ENCODE results near the gene MMP17. TPM values are rescaled to one million over a fixed set of nuclear protein-coding genes. Genes with fewer than 3 reads are reported as not detected.
A peak's percentile ranks its signal among the peaks of the same experiment; 100 is the strongest.

Gene MMP17
- total RNA-seq, 2 donors from 2014 or later = 10.9 to 12.0 TPM

- Histone ChIP-seq H3K4me3 (ENCODE audit: low read length) (peak overlapping the region; percentile 73), H3K27me3 (ENCODE audit: control insufficient read depth, insufficient read depth, low read length, poor library complexity, severe bottlenecking) (peaks cover 29% of the 10 kb centered on the region), H3K9ac (ENCODE audit: extremely low read depth, low read length, poor library complexity, severe bottlenecking) (peak overlapping the region; percentile 15), H3K4me1 (ENCODE audit: control insufficient read depth, insufficient read depth, low read length) (no peaks in the 10 kb centered on the region), H3K9me3 (ENCODE audit: control insufficient read depth, low read length) (no peaks in the 10 kb centered on the region), H3K27ac (ENCODE audit: low read depth, low read length) (peak overlapping the region; percentile 72), H3K36me3 (ENCODE audit: control insufficient read depth, insufficient read depth, low read length) (no peaks in the 10 kb centered on the region)
- DNase-seq = peak; percentile 77
- TF ChIP-seq CTCF (conservative IDR thresholded peaks at IDR 0.05) = no peak
- Mint-ChIP-seq H3K27me3 (ENCODE audit: insufficient read depth) (peaks cover 40% of the 10 kb centered on the region), H3K27ac (no peak overlapping the region), H3K4me1 (peaks cover 2% of the 10 kb centered on the region), H3K4me3 (peak overlapping the region; percentile 55), H3K36me3 (ENCODE audit: low read depth) (no peaks in the 10 kb centered on the region), H3K9me3 (no peaks in the 10 kb centered on the region)
- 18 to 35% methylated on average over 20 to 33 of the region's 33 CpGs for WGBS, 2 experiments (ENCODE audit: insufficient coverage in 1 of 2, insufficient read length in 1 of 2)
Observed at GRCh38 chr12:131830914-131831571, 2.9 kb downstream of the MMP17 start.

GRCh38 chr12:131831635-131832041 is 3.4 kb downstream of the MMP17 start:
- H3K9me3 Mint-ChIP-seq = no peaks in the 10 kb centered on the region
- Histone ChIP-seq H3K27me3 (ENCODE audit: control insufficient read depth, insufficient read depth, low read length, poor library complexity, severe bottlenecking) (peaks cover 29% of the 10 kb centered on the region), H3K9me3 (ENCODE audit: control insufficient read depth, low read length) (no peaks in the 10 kb centered on the region), H3K36me3 (ENCODE audit: control insufficient read depth, insufficient read depth, low read length) (no peaks in the 10 kb centered on the region), H3K27ac (ENCODE audit: low read depth, low read length) (no peak overlapping the region), H3K9ac (ENCODE audit: extremely low read depth, low read length, poor library complexity, severe bottlenecking) (no peak overlapping the region), H3K4me3 (ENCODE audit: low read length) (no peak overlapping the region), H3K4me1 (ENCODE audit: control insufficient read depth, insufficient read depth, low read length) (no peaks in the 10 kb centered on the region)
- peaks cover 34% of the 10 kb centered on the region for H3K27me3 Mint-ChIP-seq (ENCODE audit: insufficient read depth)
- peaks cover 2% of the 10 kb centered on the region for H3K4me1 Mint-ChIP-seq
- H3K27ac Mint-ChIP-seq = no peak overlapping the region
- no peaks in the 10 kb centered on the region for H3K36me3 Mint-ChIP-seq (ENCODE audit: low read depth)
- H3K4me3 Mint-ChIP-seq = no peak overlapping the region
- no peak for TF ChIP-seq CTCF (conservative IDR thresholded peaks at IDR 0.05)
- no peak for DNase-seq
- 63 to 82% methylated on average over 1 to 10 of the region's 16 CpGs for WGBS, 2 experiments (ENCODE audit: insufficient coverage in 1 of 2, insufficient read length in 1 of 2)

- 76 to 88% methylated on average over 5 to 31 of the region's 31 CpGs for WGBS, 2 experiments (ENCODE audit: insufficient coverage in 1 of 2, insufficient read length in 1 of 2)
- no peaks in the 10 kb centered on the region for H3K9me3 Mint-ChIP-seq
- no peaks in the 10 kb centered on the region for H3K36me3 ChIP-seq (ENCODE audit: control insufficient read depth, insufficient read depth, low read length)
- peak; percentile 55 for DNase-seq
- H3K36me3 Mint-ChIP-seq (ENCODE audit: low read depth) = no peaks in the 10 kb centered on the region
- no peak overlapping the region for H3K27ac ChIP-seq (ENCODE audit: low read depth, low read length)
- H3K4me3 ChIP-seq (ENCODE audit: low read length) = no peak overlapping the region
- no peaks in the 10 kb centered on the region for H3K4me1 ChIP-seq (ENCODE audit: control insufficient read depth, insufficient read depth, low read length)
- H3K4me3 Mint-ChIP-seq = no peak overlapping the region
- peaks cover 27% of the 10 kb centered on the region for H3K27me3 Mint-ChIP-seq (ENCODE audit: insufficient read depth)
- no peak overlapping the region for H3K27ac Mint-ChIP-seq
- peaks cover 29% of the 10 kb centered on the region for H3K27me3 ChIP-seq (ENCODE audit: control insufficient read depth, insufficient read depth, low read length, poor library complexity, severe bottlenecking)
- H3K9me3 ChIP-seq (ENCODE audit: control insufficient read depth, low read length) = no peaks in the 10 kb centered on the region
- no peak for TF ChIP-seq CTCF (conservative IDR thresholded peaks at IDR 0.05)
- no peak overlapping the region for H3K9ac ChIP-seq (ENCODE audit: extremely low read depth, low read length, poor library complexity, severe bottlenecking)
- H3K4me1 Mint-ChIP-seq = peaks cover 2% of the 10 kb centered on the region
Observed at GRCh38 chr12:131832321-131833231, 4.4 kb downstream of the MMP17 start.
